ENCODE data around the gene OAS3.

- TF ChIP-seq BRF2 (IDR thresholded peaks at IDR 0.05; ENCODE audit: borderline replicate concordance, insufficient read depth, insufficient read length): no peak
- TF ChIP-seq ATF2 (CRISPR knock-in tag; IDR thresholded peaks at IDR 0.05): no peak
- TF ChIP-seq IRF2 (CRISPR knock-in tag; IDR thresholded peaks at IDR 0.05): no peak
Measured at GRCh38 chr12:112965643-112966042, 27.4 kb downstream of the OAS3 start.
